CD14-positive monocyte (primary cell): Measurements from ENCODE around the gene NEK4. TPM values are rescaled to one million over a fixed set of nuclear protein-coding genes. Genes with fewer than 3 reads are reported as not detected.

ENCODE experiments used
- DNase-seq, 3 donors: peaks; one replicate each; pipeline ENCODE4 v3.0.0-alpha.2; 2011 to 2022
- H2AFZ ChIP-seq: 2 replicates; pipeline ENCODE4 v1.6.0; 2012; ENCODE audit warnings: mild to moderate bottlenecking, low read depth, low read length, inconsistent platforms; ENCODE audit not compliant: insufficient read depth, poor library complexity, severe bottlenecking
- H3K27ac ChIP-seq, 2 donors: 1 replicate in 1 of 2; 2 replicates in 1 of 2; pipeline ENCODE4 v1.5.1; 2012 to 2013; ENCODE audit warnings: low read length in 2 of 2, control low read depth in 1 of 2, inconsistent platforms in 1 of 2, low read depth in 1 of 2, mild to moderate bottlenecking in 1 of 2
- H3K27me3 ChIP-seq, 2 donors: one replicate each; pipeline versions ENCODE4 v1.6.0 to v1.6.1; 2011 to 2013; ENCODE audit warnings: low read length in 2 of 2; ENCODE audit not compliant: control insufficient read depth in 2 of 2, insufficient read depth in 2 of 2
- H3K36me3 ChIP-seq, 2 donors: replicated peaks in 1 of 2; 1 replicate in 1 of 2; 2 replicates in 1 of 2; pipeline versions ENCODE4 v1.5.1 to v1.6.1; 2012 to 2013; ENCODE audit warnings: low read length in 2 of 2, control low read depth in 1 of 2, inconsistent platforms in 1 of 2, mild to moderate bottlenecking in 1 of 2; ENCODE audit not compliant: insufficient read depth in 2 of 2, control insufficient read depth in 1 of 2
- H3K4me1 ChIP-seq, 2 donors: 1 replicate in 1 of 2; 2 replicates in 1 of 2; pipeline versions ENCODE4 v1.5.1 to v1.6.1; 2012 to 2013; ENCODE audit warnings: low read length in 2 of 2, control low read depth in 1 of 2, inconsistent platforms in 1 of 2, mild to moderate bottlenecking in 1 of 2, moderate library complexity in 1 of 2; ENCODE audit not compliant: insufficient read depth in 2 of 2, control insufficient read depth in 1 of 2
- H3K4me2 ChIP-seq: replicated peaks from 2 replicates; pipeline ENCODE3; 2012; ENCODE audit warnings: low read length, moderate library complexity, mild to moderate bottlenecking; ENCODE audit not compliant: poor library complexity, severe bottlenecking; ENCODE audit errors: extremely low read depth
- H3K4me3 ChIP-seq, 3 experiments: fragments of 200-600 bp in 1 of 3; sonication (generic) in 1 of 3; replicated peaks in 1 of 3; 1 replicate in 2 of 3; 2 replicates in 1 of 3; pipeline ENCODE4 v1.5.1; 2011 to 2013; ENCODE audit warnings: low read length in 3 of 3, mild to moderate bottlenecking in 3 of 3, control low read depth in 2 of 3, low read depth in 2 of 3, inconsistent platforms in 1 of 3, moderate library complexity in 1 of 3
- H3K79me2 ChIP-seq: 2 replicates; pipeline ENCODE4 v1.6.0; 2012; ENCODE audit warnings: mild to moderate bottlenecking, control low read depth, inconsistent platforms, low read length, moderate library complexity; ENCODE audit not compliant: insufficient read depth
- H3K9ac ChIP-seq: 2 replicates; pipeline ENCODE4 v1.6.0; 2017; ENCODE audit warnings: low read length, mild to moderate bottlenecking; ENCODE audit not compliant: insufficient read depth, poor library complexity, severe bottlenecking
- H3K9me3 ChIP-seq, 2 donors: replicated peaks in 1 of 2; 1 replicate in 1 of 2; 2 replicates in 1 of 2; pipeline versions ENCODE4 v1.5.1 to v1.6.1; 2012 to 2013; ENCODE audit warnings: low read length in 2 of 2, control low read depth in 1 of 2; ENCODE audit not compliant: control insufficient read depth in 1 of 2, insufficient read depth in 1 of 2
- H4K20me1 ChIP-seq: 2 replicates; pipeline ENCODE4 v1.6.0; 2012; ENCODE audit warnings: mild to moderate bottlenecking, low read length, control low read depth, moderate library complexity; ENCODE audit not compliant: insufficient read depth
- H3K27ac Mint-ChIP-seq, 7 donors: one replicate each; pipeline ENCODE4 v1.8.0; 2020; ENCODE audit warnings: mild to moderate bottlenecking in 7 of 7, mixed read lengths in 7 of 7, moderate library complexity in 6 of 7, inconsistent platforms in 2 of 7
- H3K27me3 Mint-ChIP-seq, 3 donors: one replicate each; pipeline ENCODE4 v1.8.0; 2021 to 2022; ENCODE audit warnings: low read depth in 3 of 3, mild to moderate bottlenecking in 3 of 3, mixed read lengths in 3 of 3, moderate library complexity in 3 of 3, inconsistent platforms in 1 of 3
- H3K36me3 Mint-ChIP-seq, 2 donors: one replicate each; pipeline ENCODE4 v1.8.0; 2020; ENCODE audit warnings: mixed read lengths in 2 of 2, inconsistent platforms in 1 of 2, mild to moderate bottlenecking in 1 of 2
- H3K4me1 Mint-ChIP-seq: one replicate; pipeline ENCODE4 v1.8.0; 2020; ENCODE audit warnings: mild to moderate bottlenecking, mixed read lengths
- H3K4me3 Mint-ChIP-seq, 2 donors: one replicate each; pipeline ENCODE4 v1.8.0; 2020; ENCODE audit warnings: mild to moderate bottlenecking in 2 of 2, mixed read lengths in 2 of 2, moderate library complexity in 1 of 2
- H3K9me3 Mint-ChIP-seq, 7 donors: one replicate each; pipeline ENCODE4 v1.8.0; 2020 to 2022; ENCODE audit warnings: mixed read lengths in 7 of 7, mild to moderate bottlenecking in 6 of 7, moderate library complexity in 6 of 7, inconsistent platforms in 2 of 7
- CTCF ChIP-seq: fragments of 200-600 bp; IDR thresholded peaks from one replicate; pipeline ENCODE4 v1.8.0; 2022; ENCODE audit warnings: antibody characterized with exemption, mild to moderate bottlenecking
- WGBS: methylation state at CpG from one replicate; pipeline ENCODE4 v1.1.5; 2013; ENCODE audit warnings: missing lambda C conversion rate; ENCODE audit not compliant: insufficient coverage; 5-methylcytosine and 5-hydroxymethylcytosine counted together
- intact Hi-C, 2 donors: fragments of 100-400 bp; cut with micrococcal nuclease; formaldehyde crosslinking; loops; one replicate each; pipeline versions ENCODE4 v1.15.0 to v1.15.1; 2023
- polyA plus RNA-seq, 3 donors: library from polyadenylated mRNA; depleted of rRNA in 1 of 3; unstranded in 2 of 3; stranded (reverse) in 1 of 3; fragments of 300-500 nt in 2 of 3; fragments of >200 nt in 1 of 3; fragmentation: Illumina TruSeq in 2 of 3; gene quantifications; 1 replicate in 2 of 3; 2 replicates in 1 of 3; pipeline ENCODE4 v1.2.3, GENCODE V29; 2012 to 2021

Gene NEK4
- polyA plus RNA-seq, 3 donors, result 13.7 to 17.5 (median 17.4) TPM

GRCh38 chr3:52813810-52814209 is 43.1 kb upstream of the NEK4 start:
- Histone ChIP-seq H3K36me3 (no peaks in the 10 kb centered on the region), H3K4me3 (no peak overlapping the region), H3K9ac (no peak overlapping the region), H2AFZ (no peak overlapping the region), H3K4me1 (no peaks in the 10 kb centered on the region), H3K9me3 (no peaks in the 10 kb centered on the region), H3K79me2 (no peaks in the 10 kb centered on the region), H4K20me1 (no peaks in the 10 kb centered on the region), H3K27ac (no peak overlapping the region), H3K4me2 (no peak overlapping the region), H3K27me3 (no peaks in the 10 kb centered on the region)
- Mint-ChIP-seq H3K27ac (no peak overlapping the region), H3K27me3 (peaks cover 0 to 5% (median 2%) of the 10 kb centered on the region in 3 donors), H3K4me3 (no peak overlapping the region), H3K9me3 (no peaks in the 10 kb centered on the region), H3K4me1 (peaks cover 5% of the 10 kb centered on the region), H3K36me3 (no peaks in the 10 kb centered on the region)
- no peak for DNase-seq
- intact Hi-C loops, result no loop called here
- WGBS, result 91% methylated on average over 7 of the region's 8 CpGs
- TF ChIP-seq CTCF, result no peak

- H2AFZ ChIP-seq, result no peak overlapping the region
- 93% methylated on average over 5 of the region's 7 CpGs for WGBS
- H3K27ac Mint-ChIP-seq, result no peak overlapping the region
Observed at GRCh38 chr3:52811452-52812011, 40.8 kb upstream of the NEK4 start.

More at GRCh38 chr3:52811452-52812011, 40.8 kb upstream of the NEK4 start:
- H3K4me1 Mint-ChIP-seq, result peaks cover 5% of the 10 kb centered on the region
- Histone ChIP-seq H3K27me3 (no peaks in the 10 kb centered on the region), H3K27ac (no peak overlapping the region), H3K79me2 (no peaks in the 10 kb centered on the region), H3K9ac (no peak overlapping the region), H3K4me2 (no peak overlapping the region), H3K4me1 (no peaks in the 10 kb centered on the region), H3K9me3 (no peaks in the 10 kb centered on the region), H4K20me1 (no peaks in the 10 kb centered on the region), H3K36me3 (no peaks in the 10 kb centered on the region), H3K4me3 (no peak overlapping the region)
- peaks cover 0 to 7% (median 2%) of the 10 kb centered on the region in 3 donors for H3K27me3 Mint-ChIP-seq
- intact Hi-C loops, result no loop called here
- no peaks in the 10 kb centered on the region for H3K36me3 Mint-ChIP-seq
- no peak for TF ChIP-seq CTCF
- no peak overlapping the region for H3K4me3 Mint-ChIP-seq
- DNase-seq, result no peak
- H3K9me3 Mint-ChIP-seq, result no peaks in the 10 kb centered on the region
